Measurements from ENCODE around the gene HMMR.
"Not testable (repeated sequence)": the region's sequence is repeated elsewhere in the genome, so short reads cannot be mapped to it uniquely, and the experiment has no call there.

The HMMR gene

GRCh38 chr5:163460562-163461171 is at the start of gene HMMR:
HMMR (plus strand) TSS chr5:163460632; CDS start chr5:163460693, 61 bp downstream.
- peaks cover 21 to 36% (median 28%) of the 10 kb centered on the region in 10 experiments for H3K4me1 ChIP-seq
- H3K36me3 ChIP-seq: peaks cover 5 to 35% (median 29%) of the 10 kb centered on the region in 11 experiments
- H3K9ac ChIP-seq: peak within 1 kb of the TSS; percentile 88 to 98 (median 94)

GRCh38 chr5:163415673-163416072 is 44.8 kb upstream of the HMMR start:
- not testable (repeated sequence) for H3K4me2 ChIP-seq; H3K4me1 ChIP-seq; H3K36me3 ChIP-seq; H3K9me3 ChIP-seq (replicated peaks in 1 of 11); H3K27me3 ChIP-seq; H3K27ac ChIP-seq; H3K4me3 ChIP-seq; H4K20me1 ChIP-seq; H3K9ac ChIP-seq

More at GRCh38 chr5:163460562-163461171, at the start of gene HMMR:
- H3K4me2 ChIP-seq: peak within 1 kb of the TSS; percentile 88 to 99 (median 95)
- TF ChIP-seq Cebpa-rat (IDR thresholded peaks at IDR 0.05): no peak
- peak within 1 kb of the TSS; percentile 67 to 88 (median 76) for H3K4me3 ChIP-seq
- no peaks in the 10 kb centered on the region for H3K27me3 ChIP-seq
- H3K27ac ChIP-seq: peak within 1 kb of the TSS; percentile 89 to 99 (median 96)
- H4K20me1 ChIP-seq: 0 out of 22 replicates have a peak, but pooled peaks cover 0 to 4% (median 0%) of the 10 kb centered on the region in 11 experiments
- no peaks in the 10 kb centered on the region for H3K9me3 ChIP-seq (replicated peaks in 1 of 11)

- Histone ChIP-seq H3K27ac (no peak overlapping the region), H4K20me1 (no peaks in the 10 kb centered on the region), H3K36me3 (no peaks in the 10 kb centered on the region), H3K4me2 (no peak overlapping the region), H3K4me3 (no peak overlapping the region), H3K9ac (no peak overlapping the region), H3K27me3 (no peaks in the 10 kb centered on the region), H3K9me3 (replicated peaks in 1 of 11) (no peaks in the 10 kb centered on the region; a peak in 1 of 22 replicates), H3K4me1 (peaks cover 0 to 14% (median 8%) of the 10 kb centered on the region in 10 experiments; a peak in 11 of 20 replicates)
- TF ChIP-seq Cebpa-rat (IDR thresholded peaks at IDR 0.05): no peak
Measured at GRCh38 chr5:163424836-163425235, 35.6 kb upstream of the HMMR start.

GRCh38 chr5:163426128-163426527 is 34.3 kb upstream of the HMMR start:
- not testable (repeated sequence) for H3K27ac ChIP-seq; H3K9me3 ChIP-seq (replicated peaks in 1 of 11); H3K36me3 ChIP-seq; H3K27me3 ChIP-seq; H4K20me1 ChIP-seq; H3K4me3 ChIP-seq; H3K9ac ChIP-seq
- H3K4me1 ChIP-seq: peaks cover 0 to 14% (median 8%) of the 10 kb centered on the region in 10 experiments; a peak in 11 of 20 replicates
- H3K4me2 ChIP-seq: peak overlapping the region; percentile 1 to 73 (median 32); a peak in 15 of 22 replicates

- Histone ChIP-seq H3K36me3 (no peaks in the 10 kb centered on the region), H3K4me3 (no peak overlapping the region), H3K27ac (no peak overlapping the region), H3K9ac (no peak overlapping the region), H3K27me3 (no peaks in the 10 kb centered on the region), H4K20me1 (no peaks in the 10 kb centered on the region), H3K4me2 (no peak overlapping the region), H3K4me1 (peaks cover 4 to 15% (median 8%) of the 10 kb centered on the region in 10 experiments; a peak in 15 of 20 replicates), H3K9me3 (replicated peaks in 1 of 11) (no peaks in the 10 kb centered on the region; a peak in 1 of 22 replicates)
- TF ChIP-seq Cebpa-rat (IDR thresholded peaks at IDR 0.05): no peak
Measured at GRCh38 chr5:163432544-163432943, 27.9 kb upstream of the HMMR start.

GRCh38 chr5:163433271-163433670 is 27.2 kb upstream of the HMMR start:
- no peak for TF ChIP-seq Cebpa-rat (IDR thresholded peaks at IDR 0.05)
- H3K4me2 ChIP-seq: no peak overlapping the region
- peaks cover 6 to 16% (median 10%) of the 10 kb centered on the region in 10 experiments; a peak in 18 of 20 replicates for H3K4me1 ChIP-seq
- peaks cover 0 to 1% (median 0%) of the 10 kb centered on the region in 11 experiments; a peak in 3 of 22 replicates for H4K20me1 ChIP-seq
- H3K4me3 ChIP-seq: no peak overlapping the region
- no peaks in the 10 kb centered on the region for H3K27me3 ChIP-seq
- no peak overlapping the region for H3K9ac ChIP-seq
- H3K9me3 ChIP-seq (replicated peaks in 1 of 11): no peaks in the 10 kb centered on the region
- no peak overlapping the region for H3K27ac ChIP-seq
- no peaks in the 10 kb centered on the region for H3K36me3 ChIP-seq

- no peak for TF ChIP-seq Cebpa-rat (IDR thresholded peaks at IDR 0.05)
- Histone ChIP-seq H3K27me3 (no peaks in the 10 kb centered on the region), H3K4me3 (no peak overlapping the region), H3K9ac (no peak overlapping the region), H3K27ac (no peak overlapping the region), H4K20me1 (peaks cover 0 to 13% (median 9%) of the 10 kb centered on the region in 11 experiments; a peak in 12 of 22 replicates), H3K9me3 (replicated peaks in 1 of 11) (no peaks in the 10 kb centered on the region), H3K4me1 (peaks cover 18 to 28% (median 22%) of the 10 kb centered on the region in 10 experiments), H3K4me2 (peak overlapping the region in 1 of 11 experiments; percentile 36; a peak in 1 of 22 replicates), H3K36me3 (peaks cover 0 to 9% (median 5%) of the 10 kb centered on the region in 11 experiments; a peak in 9 of 22 replicates)
Measured at GRCh38 chr5:163434401-163434866, 26.0 kb upstream of the HMMR start.

- H3K27ac ChIP-seq: peak overlapping the region in 8 of 11 experiments; percentile 91 to 96 (median 92); a peak in 14 of 22 replicates
- peaks cover 15 to 30% (median 24%) of the 10 kb centered on the region in 11 experiments; a peak in 21 of 22 replicates for H3K36me3 ChIP-seq
- H3K9ac ChIP-seq: peak overlapping the region in 10 of 11 experiments; percentile 94 to 97 (median 96); a peak in 20 of 22 replicates
- H4K20me1 ChIP-seq: peaks cover 0 to 31% (median 22%) of the 10 kb centered on the region in 11 experiments; a peak in 15 of 22 replicates
- H3K4me2 ChIP-seq: peak overlapping the region; percentile 55 to 83 (median 75)
- no peak for TF ChIP-seq Cebpa-rat (IDR thresholded peaks at IDR 0.05)
- no peaks in the 10 kb centered on the region for H3K27me3 ChIP-seq
- peaks cover 23 to 49% (median 32%) of the 10 kb centered on the region in 10 experiments for H3K4me1 ChIP-seq
- peak overlapping the region in 9 of 10 experiments; percentile 85 to 97 (median 93); a peak in 18 of 20 replicates for H3K4me3 ChIP-seq
- H3K9me3 ChIP-seq (replicated peaks in 1 of 11): no peaks in the 10 kb centered on the region
Measured at GRCh38 chr5:163436515-163436914, 23.9 kb upstream of the HMMR start.

GRCh38 chr5:163437011-163437308 is 23.5 kb upstream of the HMMR start:
- Histone ChIP-seq H3K27me3 (no peaks in the 10 kb centered on the region), H3K4me3 (peak overlapping the region; percentile 85 to 97 (median 94)), H3K27ac (peak overlapping the region in 9 of 11 experiments; percentile 9 to 96 (median 92); a peak in 18 of 22 replicates), H4K20me1 (peaks cover 0 to 34% (median 22%) of the 10 kb centered on the region in 11 experiments; a peak in 15 of 22 replicates), H3K4me2 (peak overlapping the region; percentile 55 to 83 (median 75)), H3K9ac (peak overlapping the region; percentile 94 to 97 (median 95); a peak in 21 of 22 replicates), H3K4me1 (peaks cover 23 to 49% (median 32%) of the 10 kb centered on the region in 10 experiments), H3K9me3 (replicated peaks in 1 of 11) (no peaks in the 10 kb centered on the region), H3K36me3 (peaks cover 20 to 34% (median 29%) of the 10 kb centered on the region in 11 experiments; a peak in 21 of 22 replicates)
- TF ChIP-seq Cebpa-rat (IDR thresholded peaks at IDR 0.05): no peak
